ENCODE data around the gene C10orf105.

Gene C10orf105

GRCh38 chr10:71721313-71721712, 1.7 kb upstream of the C10orf105 start:
- DNase-seq (ENCODE audit: low read depth) = no peak
- no peak overlapping the region for H3K4me3 ChIP-seq (ENCODE audit: low read depth, low read length)

- DNase-seq (ENCODE audit: low read depth) = no peak
- no peak overlapping the region for H3K4me3 ChIP-seq (ENCODE audit: low read depth, low read length)
Observed at GRCh38 chr10:71720288-71720687, 710 bp upstream of the C10orf105 start.

- no peak for DNase-seq (ENCODE audit: low read depth)
- no peak overlapping the region for H3K4me3 ChIP-seq (ENCODE audit: low read depth, low read length)
Observed at GRCh38 chr10:71719042-71719441, 536 bp downstream of the C10orf105 start.

GRCh38 chr10:71718165-71718698, 1.3 kb downstream of the C10orf105 start:
- H3K4me3 ChIP-seq (ENCODE audit: low read depth, low read length) = no peak overlapping the region
- no peak for DNase-seq (ENCODE audit: low read depth)

GRCh38 chr10:71717551-71717951, 2.0 kb downstream of the C10orf105 start:
- no peak overlapping the region for H3K4me3 ChIP-seq (ENCODE audit: low read depth, low read length)
- DNase-seq (ENCODE audit: low read depth) = no peak

GRCh38 chr10:71717056-71717455, 2.5 kb downstream of the C10orf105 start:
- DNase-seq (ENCODE audit: low read depth) = no peak
- H3K4me3 ChIP-seq (ENCODE audit: low read depth, low read length) = no peak overlapping the region

GRCh38 chr10:71716426-71716825, 3.2 kb downstream of the C10orf105 start:
- no peak overlapping the region for H3K4me3 ChIP-seq (ENCODE audit: low read depth, low read length)

GRCh38 chr10:71715860-71716259, 3.7 kb downstream of the C10orf105 start:
- no peak for DNase-seq (ENCODE audit: low read depth)
- H3K4me3 ChIP-seq (ENCODE audit: low read depth, low read length) = no peak overlapping the region

More at GRCh38 chr10:71716426-71716825, 3.2 kb downstream of the C10orf105 start:
- no peak for DNase-seq (ENCODE audit: low read depth)

- H3K4me3 ChIP-seq (ENCODE audit: low read depth, low read length) = no peak overlapping the region
Observed at GRCh38 chr10:71715026-71715425, 4.6 kb downstream of the C10orf105 start.

GRCh38 chr10:71714592-71714991, 5.0 kb downstream of the C10orf105 start:
- H3K4me3 ChIP-seq (ENCODE audit: low read depth, low read length) = no peak overlapping the region
- no peak for DNase-seq (ENCODE audit: low read depth)

More at GRCh38 chr10:71715026-71715425, 4.6 kb downstream of the C10orf105 start:
- DNase-seq (ENCODE audit: low read depth) = no peak

- H3K4me3 ChIP-seq (ENCODE audit: low read depth, low read length) = no peak overlapping the region
- no peak for DNase-seq (ENCODE audit: low read depth)
Observed at GRCh38 chr10:71714031-71714410, 5.6 kb downstream of the C10orf105 start.

GRCh38 chr10:71713135-71714030, 6.2 kb downstream of the C10orf105 start:
- no peak overlapping the region for H3K4me3 ChIP-seq (ENCODE audit: low read depth, low read length)
- DNase-seq (ENCODE audit: low read depth) = peak; percentile 35

- no peak for DNase-seq (ENCODE audit: low read depth)
- H3K4me3 ChIP-seq (ENCODE audit: low read depth, low read length) = no peak overlapping the region
Observed at GRCh38 chr10:71712572-71713134, 6.9 kb downstream of the C10orf105 start.

- DNase-seq (ENCODE audit: low read depth) = no peak
- no peak overlapping the region for H3K4me3 ChIP-seq (ENCODE audit: low read depth, low read length)
Observed at GRCh38 chr10:71712170-71712569, 7.4 kb downstream of the C10orf105 start.

GRCh38 chr10:71711052-71711623, 8.4 kb downstream of the C10orf105 start:
- H3K4me3 ChIP-seq (ENCODE audit: low read depth, low read length) = no peak overlapping the region
- DNase-seq (ENCODE audit: low read depth) = no peak

- H3K4me3 ChIP-seq (ENCODE audit: low read depth, low read length) = no peak overlapping the region
- DNase-seq (ENCODE audit: low read depth) = no peak
Observed at GRCh38 chr10:71710519-71710918, 9.1 kb downstream of the C10orf105 start.

GRCh38 chr10:71708897-71709882, 10.4 kb downstream of the C10orf105 start:
- no peak overlapping the region for H3K4me3 ChIP-seq (ENCODE audit: low read depth, low read length)
- no peak for DNase-seq (ENCODE audit: low read depth)

GRCh38 chr10:71708301-71708703, 11.3 kb downstream of the C10orf105 start:
- DNase-seq (ENCODE audit: low read depth) = no peak
- H3K4me3 ChIP-seq (ENCODE audit: low read depth, low read length) = no peak overlapping the region

- no peak overlapping the region for H3K4me3 ChIP-seq (ENCODE audit: low read depth, low read length)
- DNase-seq (ENCODE audit: low read depth) = no peak
Observed at GRCh38 chr10:71707240-71707789, 12.3 kb downstream of the C10orf105 start.

Data from skeletal muscle cell (primary cell).